ENCODE results near the gene PRLH.

DNA sequence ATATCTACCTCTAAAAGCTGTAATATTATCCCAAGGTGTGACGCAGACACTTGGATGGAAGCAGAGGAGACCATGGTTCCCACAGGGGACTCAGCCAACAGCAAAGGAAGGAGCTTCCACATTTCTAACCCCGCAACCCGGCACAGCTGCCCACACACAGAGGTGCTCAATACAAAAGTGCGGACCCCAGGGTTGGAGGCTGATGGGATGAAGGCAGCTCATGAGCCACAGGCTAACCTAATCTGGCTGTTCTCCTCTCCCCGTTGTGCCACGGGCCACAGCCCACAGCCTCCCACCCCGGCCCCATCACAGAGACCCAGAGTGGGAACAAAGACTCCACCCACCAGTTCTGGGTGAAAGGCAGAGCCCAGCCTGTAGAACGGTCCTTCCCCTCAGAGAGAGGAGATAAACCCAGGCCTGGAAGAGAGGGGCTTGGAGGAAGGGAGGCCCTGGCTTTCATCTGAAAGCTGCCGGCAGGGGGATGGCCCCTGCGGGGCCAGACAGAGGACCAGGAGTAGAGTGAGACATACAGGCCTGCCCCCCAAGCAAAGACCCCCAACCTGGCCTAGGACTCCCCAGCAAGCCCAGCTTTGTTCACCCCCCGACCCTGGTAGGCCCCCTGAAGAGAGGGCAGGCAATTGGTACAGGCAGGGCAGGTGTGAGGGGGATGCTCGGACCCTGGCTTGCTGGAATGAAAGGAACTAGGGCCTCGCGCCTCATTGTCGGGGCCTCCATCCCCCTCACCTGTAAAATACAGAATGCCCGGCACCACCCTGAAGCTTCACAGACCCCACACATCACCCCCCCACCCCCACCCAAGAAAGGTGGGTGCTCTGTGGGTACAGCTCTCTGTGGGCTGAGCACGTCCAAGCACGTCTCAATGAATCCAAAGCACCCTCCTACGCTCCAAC, 17.3 kb downstream of the PRLH start:
- no peak for TF ChIP-seq TCF12 (IDR thresholded peaks at IDR 0.05)
- no peak for TF ChIP-seq TCF12 (CRISPR knock-in tag; IDR thresholded peaks at IDR 0.05)
- TF ChIP-seq, protein P1, sequence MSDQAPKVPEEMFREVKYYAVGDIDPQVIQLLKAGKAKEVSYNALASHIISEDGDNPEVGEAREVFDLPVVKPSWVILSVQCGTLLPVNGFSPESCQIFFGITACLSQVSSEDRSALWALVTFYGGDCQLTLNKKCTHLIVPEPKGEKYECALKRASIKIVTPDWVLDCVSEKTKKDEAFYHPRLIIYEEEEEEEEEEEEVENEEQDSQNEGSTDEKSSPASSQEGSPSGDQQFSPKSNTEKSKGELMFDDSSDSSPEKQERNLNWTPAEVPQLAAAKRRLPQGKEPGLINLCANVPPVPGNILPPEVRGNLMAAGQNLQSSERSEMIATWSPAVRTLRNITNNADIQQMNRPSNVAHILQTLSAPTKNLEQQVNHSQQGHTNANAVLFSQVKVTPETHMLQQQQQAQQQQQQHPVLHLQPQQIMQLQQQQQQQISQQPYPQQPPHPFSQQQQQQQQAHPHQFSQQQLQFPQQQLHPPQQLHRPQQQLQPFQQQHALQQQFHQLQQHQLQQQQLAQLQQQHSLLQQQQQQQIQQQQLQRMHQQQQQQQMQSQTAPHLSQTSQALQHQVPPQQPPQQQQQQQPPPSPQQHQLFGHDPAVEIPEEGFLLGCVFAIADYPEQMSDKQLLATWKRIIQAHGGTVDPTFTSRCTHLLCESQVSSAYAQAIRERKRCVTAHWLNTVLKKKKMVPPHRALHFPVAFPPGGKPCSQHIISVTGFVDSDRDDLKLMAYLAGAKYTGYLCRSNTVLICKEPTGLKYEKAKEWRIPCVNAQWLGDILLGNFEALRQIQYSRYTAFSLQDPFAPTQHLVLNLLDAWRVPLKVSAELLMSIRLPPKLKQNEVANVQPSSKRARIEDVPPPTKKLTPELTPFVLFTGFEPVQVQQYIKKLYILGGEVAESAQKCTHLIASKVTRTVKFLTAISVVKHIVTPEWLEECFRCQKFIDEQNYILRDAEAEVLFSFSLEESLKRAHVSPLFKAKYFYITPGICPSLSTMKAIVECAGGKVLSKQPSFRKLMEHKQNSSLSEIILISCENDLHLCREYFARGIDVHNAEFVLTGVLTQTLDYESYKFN (CRISPR knock-in tag; conservative IDR thresholded peaks at IDR 0.05) = no peak
- TF ChIP-seq SP2 (CRISPR knock-in tag; IDR thresholded peaks at IDR 0.05) = no peak
- no peak for TF ChIP-seq ZNF670 (CRISPR knock-in tag; IDR thresholded peaks at IDR 0.05; ENCODE audit: borderline replicate concordance)
- TF ChIP-seq ZNF780A (CRISPR knock-in tag; IDR thresholded peaks at IDR 0.05) = no peak
- no peak for TF ChIP-seq ATF1 (CRISPR knock-in tag; IDR thresholded peaks at IDR 0.05)
- TF ChIP-seq ZBTB7B (CRISPR knock-in tag; IDR thresholded peaks at IDR 0.05) = no peak
- no peak for TF ChIP-seq FOXM1 (CRISPR knock-in tag; IDR thresholded peaks at IDR 0.05)
- no peak for TF ChIP-seq ZSCAN9 (CRISPR knock-in tag; IDR thresholded peaks at IDR 0.05; ENCODE audit: borderline replicate concordance)
- TF ChIP-seq, protein P2, sequence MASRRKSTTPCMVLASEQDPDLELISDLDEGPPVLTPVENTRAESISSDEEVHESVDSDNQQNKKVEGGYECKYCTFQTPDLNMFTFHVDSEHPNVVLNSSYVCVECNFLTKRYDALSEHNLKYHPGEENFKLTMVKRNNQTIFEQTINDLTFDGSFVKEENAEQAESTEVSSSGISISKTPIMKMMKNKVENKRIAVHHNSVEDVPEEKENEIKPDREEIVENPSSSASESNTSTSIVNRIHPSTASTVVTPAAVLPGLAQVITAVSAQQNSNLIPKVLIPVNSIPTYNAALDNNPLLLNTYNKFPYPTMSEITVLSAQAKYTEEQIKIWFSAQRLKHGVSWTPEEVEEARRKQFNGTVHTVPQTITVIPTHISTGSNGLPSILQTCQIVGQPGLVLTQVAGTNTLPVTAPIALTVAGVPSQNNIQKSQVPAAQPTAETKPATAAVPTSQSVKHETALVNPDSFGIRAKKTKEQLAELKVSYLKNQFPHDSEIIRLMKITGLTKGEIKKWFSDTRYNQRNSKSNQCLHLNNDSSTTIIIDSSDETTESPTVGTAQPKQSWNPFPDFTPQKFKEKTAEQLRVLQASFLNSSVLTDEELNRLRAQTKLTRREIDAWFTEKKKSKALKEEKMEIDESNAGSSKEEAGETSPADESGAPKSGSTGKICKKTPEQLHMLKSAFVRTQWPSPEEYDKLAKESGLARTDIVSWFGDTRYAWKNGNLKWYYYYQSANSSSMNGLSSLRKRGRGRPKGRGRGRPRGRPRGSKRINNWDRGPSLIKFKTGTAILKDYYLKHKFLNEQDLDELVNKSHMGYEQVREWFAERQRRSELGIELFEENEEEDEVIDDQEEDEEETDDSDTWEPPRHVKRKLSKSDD (CRISPR knock-in tag; IDR thresholded peaks at IDR 0.05; ENCODE audit: low read depth) = no peak
- TF ChIP-seq, protein P3, sequence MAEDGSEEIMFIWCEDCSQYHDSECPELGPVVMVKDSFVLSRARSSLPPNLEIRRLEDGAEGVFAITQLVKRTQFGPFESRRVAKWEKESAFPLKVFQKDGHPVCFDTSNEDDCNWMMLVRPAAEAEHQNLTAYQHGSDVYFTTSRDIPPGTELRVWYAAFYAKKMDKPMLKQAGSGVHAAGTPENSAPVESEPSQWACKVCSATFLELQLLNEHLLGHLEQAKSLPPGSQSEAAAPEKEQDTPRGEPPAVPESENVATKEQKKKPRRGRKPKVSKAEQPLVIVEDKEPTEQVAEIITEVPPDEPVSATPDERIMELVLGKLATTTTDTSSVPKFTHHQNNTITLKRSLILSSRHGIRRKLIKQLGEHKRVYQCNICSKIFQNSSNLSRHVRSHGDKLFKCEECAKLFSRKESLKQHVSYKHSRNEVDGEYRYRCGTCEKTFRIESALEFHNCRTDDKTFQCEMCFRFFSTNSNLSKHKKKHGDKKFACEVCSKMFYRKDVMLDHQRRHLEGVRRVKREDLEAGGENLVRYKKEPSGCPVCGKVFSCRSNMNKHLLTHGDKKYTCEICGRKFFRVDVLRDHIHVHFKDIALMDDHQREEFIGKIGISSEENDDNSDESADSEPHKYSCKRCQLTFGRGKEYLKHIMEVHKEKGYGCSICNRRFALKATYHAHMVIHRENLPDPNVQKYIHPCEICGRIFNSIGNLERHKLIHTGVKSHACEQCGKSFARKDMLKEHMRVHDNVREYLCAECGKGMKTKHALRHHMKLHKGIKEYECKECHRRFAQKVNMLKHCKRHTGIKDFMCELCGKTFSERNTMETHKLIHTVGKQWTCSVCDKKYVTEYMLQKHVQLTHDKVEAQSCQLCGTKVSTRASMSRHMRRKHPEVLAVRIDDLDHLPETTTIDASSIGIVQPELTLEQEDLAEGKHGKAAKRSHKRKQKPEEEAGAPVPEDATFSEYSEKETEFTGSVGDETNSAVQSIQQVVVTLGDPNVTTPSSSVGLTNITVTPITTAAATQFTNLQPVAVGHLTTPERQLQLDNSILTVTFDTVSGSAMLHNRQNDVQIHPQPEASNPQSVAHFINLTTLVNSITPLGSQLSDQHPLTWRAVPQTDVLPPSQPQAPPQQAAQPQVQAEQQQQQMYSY (CRISPR knock-in tag; IDR thresholded peaks at IDR 0.05) = no peak
